GM12874 (cell line): ENCODE measurements around the gene CARD11.
A peak's percentile ranks its signal among the peaks of the same experiment; 100 is the strongest.

Experiments used
- TF ChIP-seq, protein P1 (sequence below): IDR thresholded peaks from 2 replicates; pipeline ENCODE4 v1.5.1; 2011; ENCODE audit warnings: low read depth, mild to moderate bottlenecking, control low read depth, low read length, moderate library complexity; ENCODE audit not compliant: insufficient read depth

The CARD11 gene

GRCh38 chr7:2905027-2905426 is 138.6 kb downstream of the CARD11 start:
- TF ChIP-seq, protein P1, sequence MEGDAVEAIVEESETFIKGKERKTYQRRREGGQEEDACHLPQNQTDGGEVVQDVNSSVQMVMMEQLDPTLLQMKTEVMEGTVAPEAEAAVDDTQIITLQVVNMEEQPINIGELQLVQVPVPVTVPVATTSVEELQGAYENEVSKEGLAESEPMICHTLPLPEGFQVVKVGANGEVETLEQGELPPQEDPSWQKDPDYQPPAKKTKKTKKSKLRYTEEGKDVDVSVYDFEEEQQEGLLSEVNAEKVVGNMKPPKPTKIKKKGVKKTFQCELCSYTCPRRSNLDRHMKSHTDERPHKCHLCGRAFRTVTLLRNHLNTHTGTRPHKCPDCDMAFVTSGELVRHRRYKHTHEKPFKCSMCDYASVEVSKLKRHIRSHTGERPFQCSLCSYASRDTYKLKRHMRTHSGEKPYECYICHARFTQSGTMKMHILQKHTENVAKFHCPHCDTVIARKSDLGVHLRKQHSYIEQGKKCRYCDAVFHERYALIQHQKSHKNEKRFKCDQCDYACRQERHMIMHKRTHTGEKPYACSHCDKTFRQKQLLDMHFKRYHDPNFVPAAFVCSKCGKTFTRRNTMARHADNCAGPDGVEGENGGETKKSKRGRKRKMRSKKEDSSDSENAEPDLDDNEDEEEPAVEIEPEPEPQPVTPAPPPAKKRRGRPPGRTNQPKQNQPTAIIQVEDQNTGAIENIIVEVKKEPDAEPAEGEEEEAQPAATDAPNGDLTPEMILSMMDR, result no peak

GRCh38 chr7:2904202-2904601 is 139.5 kb downstream of the CARD11 start:
- TF ChIP-seq, protein P1, result no peak

GRCh38 chr7:2903682-2904162 is 139.9 kb downstream of the CARD11 start:
- TF ChIP-seq, protein P1, result no peak

DNA sequence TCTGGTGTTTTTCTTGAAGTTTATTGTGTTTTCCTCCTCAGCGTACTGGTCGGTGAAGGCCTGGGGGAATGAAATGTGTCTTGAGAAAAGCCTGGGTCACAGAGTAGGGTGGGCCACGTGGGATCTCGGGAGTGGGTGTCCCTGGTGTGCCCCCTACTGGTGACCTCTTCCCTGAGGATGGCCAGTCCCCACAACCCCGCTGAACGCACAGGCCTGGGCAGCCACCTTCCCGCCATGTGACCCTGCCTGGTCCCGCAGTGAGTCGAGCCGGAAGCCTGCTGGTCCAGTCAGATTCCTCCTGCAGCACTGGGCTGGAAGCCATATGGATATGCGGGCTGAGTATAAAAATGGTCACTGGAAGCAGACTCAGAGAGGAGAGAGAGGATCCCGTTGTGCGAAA is 146.6 kb downstream of the CARD11 start:
- TF ChIP-seq, protein P1, result 0 out of 2 replicates have a peak, but pooled peaks have one; percentile 5

DNA sequence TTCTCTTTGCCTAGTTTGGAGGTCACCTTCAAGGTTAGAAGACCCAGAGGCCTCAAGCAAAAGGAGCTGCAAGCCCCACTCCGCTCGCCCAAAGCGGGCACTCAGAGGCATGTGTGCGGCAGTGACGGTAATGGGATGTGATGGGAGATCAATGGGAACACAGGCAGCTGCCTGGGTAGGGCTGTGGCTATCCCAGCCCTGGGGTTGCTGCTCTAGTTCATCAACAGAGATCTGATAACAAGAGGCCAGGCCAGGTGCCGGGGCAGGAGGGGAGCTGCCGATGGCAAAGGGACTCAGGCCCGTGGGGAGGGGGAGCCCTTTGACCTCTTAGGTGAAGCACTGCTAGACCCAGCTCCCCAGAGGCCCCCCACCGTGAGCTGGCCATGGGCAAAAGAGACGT is 147.5 kb downstream of the CARD11 start:
- TF ChIP-seq, protein P1, result no peak

DNA sequence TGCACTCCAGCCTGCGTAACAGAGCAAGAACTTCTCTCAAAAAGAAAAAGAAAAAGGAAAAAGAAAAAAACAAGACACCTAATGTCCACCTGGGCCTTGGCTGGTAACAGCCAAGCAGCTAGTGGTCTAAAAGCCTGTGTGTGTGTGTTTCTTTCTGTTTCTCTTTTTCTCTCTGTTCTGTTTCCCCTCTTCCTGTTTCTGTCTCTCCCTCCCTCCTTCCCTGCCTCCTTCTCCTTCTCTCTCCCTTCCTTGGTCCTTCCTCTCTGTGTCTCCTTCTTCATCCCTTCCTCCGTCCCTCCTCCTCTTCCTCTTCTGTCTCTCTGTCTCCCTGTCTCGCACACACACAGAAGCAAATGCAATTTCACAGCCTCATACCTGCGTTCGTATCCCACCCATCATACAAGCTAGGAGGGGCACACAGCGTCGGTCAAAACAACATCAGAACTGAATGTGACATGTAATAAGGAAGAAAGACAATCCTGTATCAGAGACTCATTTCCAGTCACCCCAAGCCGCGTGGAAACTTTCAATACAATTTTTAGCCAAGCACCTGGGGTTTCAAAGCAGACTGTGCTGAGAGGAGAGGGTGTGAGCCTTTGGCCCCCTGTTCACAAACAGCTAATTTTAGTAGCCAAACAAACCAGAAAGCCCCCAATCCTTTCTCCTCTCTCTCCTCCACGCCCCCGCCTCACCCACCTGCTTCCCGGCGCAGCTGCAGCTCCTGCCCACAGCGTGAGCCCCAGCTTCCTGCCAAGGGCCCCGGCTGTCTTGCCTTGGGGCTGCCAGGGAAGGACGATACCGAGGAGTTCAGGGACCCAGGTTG is 149.3 kb downstream of the CARD11 start:
- TF ChIP-seq, protein P1, result no peak

DNA sequence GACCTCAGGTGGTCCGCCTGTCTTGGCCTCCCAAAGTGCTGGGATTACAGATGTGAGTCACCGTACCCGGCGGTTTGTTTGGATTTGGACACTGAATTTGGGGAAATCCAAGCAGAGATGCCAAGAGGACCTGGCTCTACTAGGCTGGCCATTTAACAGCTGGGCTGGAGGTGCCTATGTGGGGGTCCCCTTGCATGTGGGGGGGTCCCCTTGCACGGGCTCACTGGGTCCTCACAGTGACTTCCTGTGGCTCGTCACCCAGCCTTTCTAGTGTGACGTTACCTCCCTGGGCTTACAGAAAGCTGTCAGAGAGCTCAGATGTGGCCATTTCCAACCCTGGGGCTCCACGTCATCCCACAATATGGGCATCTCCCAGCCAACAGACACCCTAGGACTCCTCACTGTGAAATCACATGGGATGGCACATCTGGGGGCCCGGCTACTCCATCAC is 150.2 kb downstream of the CARD11 start:
- TF ChIP-seq, protein P1, result no peak
